ENCODE data around the gene PTOV1.

PTOV1 gene

GRCh38 chr19:49838885-49839588 lies 11.9 kb upstream of the PTOV1 start:
- H3K27ac ChIP-seq (ENCODE audit: low read length, poor library complexity, severe bottlenecking) = no peak overlapping the region
- H2AK5ac ChIP-seq (ENCODE audit: low read length, severe bottlenecking) = no peak overlapping the region
- no peak overlapping the region for H3K23ac ChIP-seq (ENCODE audit: low read length in 2 of 2)
- no peak overlapping the region for H3K14ac ChIP-seq (ENCODE audit: low read length in 2 of 2)
- H2BK5ac ChIP-seq (ENCODE audit: low read depth, low read length, poor library complexity, severe bottlenecking) = no peak overlapping the region
- no peak overlapping the region for H2BK120ac ChIP-seq (ENCODE audit: low read depth, low read length)
- H3K79me1 ChIP-seq (replicated peaks; ENCODE audit: low read length, poor library complexity, severe bottlenecking) = peaks cover 29% of the 10 kb centered on the region
- no peak overlapping the region for H3K18ac ChIP-seq (ENCODE audit: low read depth in 1 of 2, low read length in 2 of 2)
- WGBS = 97% methylated on average over 16 of the region's 18 CpGs
- H4K8ac ChIP-seq (ENCODE audit: low read length) = no peak overlapping the region
- H2BK15ac ChIP-seq (ENCODE audit: low read depth, poor library complexity, severe bottlenecking) = no peak overlapping the region
- peaks cover 16% of the 10 kb centered on the region for H3K4me1 ChIP-seq (ENCODE audit: control insufficient read depth, insufficient read depth, low read depth, low read length)
- no peak for DNase-seq
- H3K4me2 ChIP-seq (ENCODE audit: low read length, poor library complexity, severe bottlenecking) = no peak overlapping the region
- H2AFZ ChIP-seq (ENCODE audit: low read depth, low read length) = no peak overlapping the region
- no peak overlapping the region for H3K4me3 ChIP-seq (ENCODE audit: insufficient read depth in 1 of 2, low read depth in 1 of 2, low read length in 2 of 2)
- H3K4ac ChIP-seq (ENCODE audit: low read depth in 1 of 2, low read length in 2 of 2) = no peak overlapping the region
- H3K9me3 ChIP-seq (ENCODE audit: control insufficient read depth, low read length) = no peaks in the 10 kb centered on the region
- no peaks in the 10 kb centered on the region for H3K27me3 ChIP-seq (ENCODE audit: control insufficient read depth in 1 of 2, insufficient read depth in 1 of 2, low read length in 2 of 2)
- no peak overlapping the region for H2BK12ac ChIP-seq (ENCODE audit: low read length in 2 of 2)
- no peak overlapping the region for H4K91ac ChIP-seq (ENCODE audit: low read length)
- H3K36me3 ChIP-seq (ENCODE audit: control insufficient read depth in 1 of 2, insufficient read depth in 2 of 2, low read depth in 1 of 2, low read length in 2 of 2) = peaks cover 68 to 71% of the 10 kb centered on the region in 2 experiments
- H3K9ac ChIP-seq (ENCODE audit: low read length) = no peak overlapping the region

GRCh38 chr19:49839713-49840112 lies 11.2 kb upstream of the PTOV1 start:
- H3K23ac ChIP-seq (ENCODE audit: low read length in 2 of 2) = no peak overlapping the region
- H3K14ac ChIP-seq (ENCODE audit: low read length in 2 of 2) = no peak overlapping the region
- no peak for DNase-seq
- no peak overlapping the region for H2BK120ac ChIP-seq (ENCODE audit: low read depth, low read length)
- 97% methylated on average over 11 of the region's 11 CpGs for WGBS
- peaks cover 61 to 64% of the 10 kb centered on the region in 2 experiments for H3K36me3 ChIP-seq (ENCODE audit: control insufficient read depth in 1 of 2, insufficient read depth in 2 of 2, low read depth in 1 of 2, low read length in 2 of 2)
- H3K4me2 ChIP-seq (ENCODE audit: low read length, poor library complexity, severe bottlenecking) = no peak overlapping the region
- no peak overlapping the region for H3K27ac ChIP-seq (ENCODE audit: low read length, poor library complexity, severe bottlenecking)
- no peak overlapping the region for H3K18ac ChIP-seq (ENCODE audit: low read depth in 1 of 2, low read length in 2 of 2)
- no peak overlapping the region for H4K91ac ChIP-seq (ENCODE audit: low read length)
- no peak overlapping the region for H2AK5ac ChIP-seq (ENCODE audit: low read length, severe bottlenecking)
- no peaks in the 10 kb centered on the region for H3K27me3 ChIP-seq (ENCODE audit: control insufficient read depth in 1 of 2, insufficient read depth in 1 of 2, low read length in 2 of 2)
- H3K9ac ChIP-seq (ENCODE audit: low read length) = no peak overlapping the region
- H3K79me1 ChIP-seq (replicated peaks; ENCODE audit: low read length, poor library complexity, severe bottlenecking) = peaks cover 24% of the 10 kb centered on the region
- peaks cover 16% of the 10 kb centered on the region for H3K4me1 ChIP-seq (ENCODE audit: control insufficient read depth, insufficient read depth, low read depth, low read length)
- no peak overlapping the region for H2AFZ ChIP-seq (ENCODE audit: low read depth, low read length)
- H3K4me3 ChIP-seq (ENCODE audit: insufficient read depth in 1 of 2, low read depth in 1 of 2, low read length in 2 of 2) = no peak overlapping the region
- H3K4ac ChIP-seq (ENCODE audit: low read depth in 1 of 2, low read length in 2 of 2) = no peak overlapping the region
- H2BK15ac ChIP-seq (ENCODE audit: low read depth, poor library complexity, severe bottlenecking) = no peak overlapping the region
- no peak overlapping the region for H4K8ac ChIP-seq (ENCODE audit: low read length)
- H3K9me3 ChIP-seq (ENCODE audit: control insufficient read depth, low read length) = no peaks in the 10 kb centered on the region
- H2BK12ac ChIP-seq (ENCODE audit: low read length in 2 of 2) = no peak overlapping the region
- H2BK5ac ChIP-seq (ENCODE audit: low read depth, low read length, poor library complexity, severe bottlenecking) = no peak overlapping the region

DNA sequence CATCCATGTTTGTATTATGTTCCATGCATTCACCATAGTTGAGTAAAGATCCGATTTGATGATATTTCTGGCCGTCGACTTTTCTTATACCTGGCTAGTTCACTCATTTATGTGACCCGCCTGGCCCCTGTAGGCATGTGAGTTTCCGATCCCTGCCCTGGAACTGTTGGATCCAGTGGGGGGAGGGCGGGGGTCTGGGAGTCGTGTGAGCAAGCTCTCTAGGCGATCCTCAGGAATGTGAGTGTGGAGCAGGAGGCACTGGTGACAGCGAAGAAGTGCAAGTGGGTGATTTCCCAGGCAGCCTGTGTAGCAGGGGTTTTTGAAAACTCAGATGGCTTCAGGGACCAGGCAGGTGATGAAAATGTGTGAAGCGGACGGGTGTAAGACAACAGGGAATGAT lies 10.6 kb upstream of the PTOV1 start:
- H3K36me3 ChIP-seq (ENCODE audit: control insufficient read depth in 1 of 2, insufficient read depth in 2 of 2, low read depth in 1 of 2, low read length in 2 of 2) = peaks cover 55 to 58% of the 10 kb centered on the region in 2 experiments
- H3K23ac ChIP-seq (ENCODE audit: low read length in 2 of 2) = no peak overlapping the region
- H3K27me3 ChIP-seq (ENCODE audit: control insufficient read depth in 1 of 2, insufficient read depth in 1 of 2, low read length in 2 of 2) = no peaks in the 10 kb centered on the region
- no peak overlapping the region for H3K18ac ChIP-seq (ENCODE audit: low read depth in 1 of 2, low read length in 2 of 2)
- no peak overlapping the region for H4K8ac ChIP-seq (ENCODE audit: low read length)
- no peak overlapping the region for H3K4me2 ChIP-seq (ENCODE audit: low read length, poor library complexity, severe bottlenecking)
- H2BK5ac ChIP-seq (ENCODE audit: low read depth, low read length, poor library complexity, severe bottlenecking) = no peak overlapping the region
- no peak overlapping the region for H3K4ac ChIP-seq (ENCODE audit: low read depth in 1 of 2, low read length in 2 of 2)
- no peak overlapping the region for H4K91ac ChIP-seq (ENCODE audit: low read length)
- peaks cover 20% of the 10 kb centered on the region for H3K79me1 ChIP-seq (replicated peaks; ENCODE audit: low read length, poor library complexity, severe bottlenecking)
- DNase-seq = no peak
- H3K4me3 ChIP-seq (ENCODE audit: insufficient read depth in 1 of 2, low read depth in 1 of 2, low read length in 2 of 2) = no peak overlapping the region
- H3K14ac ChIP-seq (ENCODE audit: low read length in 2 of 2) = no peak overlapping the region
- 95% methylated on average over 11 of the region's 11 CpGs for WGBS
- H2AK5ac ChIP-seq (ENCODE audit: low read length, severe bottlenecking) = no peak overlapping the region
- no peak overlapping the region for H2BK120ac ChIP-seq (ENCODE audit: low read depth, low read length)
- H3K27ac ChIP-seq (ENCODE audit: low read length, poor library complexity, severe bottlenecking) = no peak overlapping the region
- peaks cover 16% of the 10 kb centered on the region for H3K4me1 ChIP-seq (ENCODE audit: control insufficient read depth, insufficient read depth, low read depth, low read length)
- H3K9ac ChIP-seq (ENCODE audit: low read length) = no peak overlapping the region
- H2BK12ac ChIP-seq (ENCODE audit: low read length in 2 of 2) = no peak overlapping the region
- H3K9me3 ChIP-seq (ENCODE audit: control insufficient read depth, low read length) = no peaks in the 10 kb centered on the region
- no peak overlapping the region for H2AFZ ChIP-seq (ENCODE audit: low read depth, low read length)
- H2BK15ac ChIP-seq (ENCODE audit: low read depth, poor library complexity, severe bottlenecking) = no peak overlapping the region

DNA sequence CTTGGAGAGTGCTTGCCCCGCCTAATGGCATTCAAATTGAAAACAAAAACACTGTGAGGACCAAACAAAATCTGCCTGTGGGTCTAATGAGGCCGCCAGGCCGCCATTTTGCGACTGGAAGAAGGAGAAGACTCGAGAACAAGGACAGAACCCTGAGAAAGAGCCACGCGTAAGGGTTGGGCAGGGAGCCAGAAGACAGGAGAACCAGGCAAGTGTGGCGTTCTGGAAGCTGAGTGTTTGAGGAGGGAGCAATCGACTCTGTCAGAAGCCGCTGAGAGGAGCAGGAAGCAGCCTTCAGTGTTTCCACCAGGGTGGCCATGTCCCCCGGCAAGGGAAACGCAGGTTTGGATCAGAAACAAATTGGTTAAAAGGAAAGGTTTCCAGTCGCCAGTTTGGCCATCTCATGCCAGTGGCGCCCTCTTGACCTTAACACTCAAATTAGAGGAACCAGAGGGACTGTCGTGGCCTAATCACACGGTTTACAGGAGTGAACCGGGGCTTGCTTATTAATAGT lies 10.2 kb upstream of the PTOV1 start:
- Histone ChIP-seq H3K36me3 (ENCODE audit: control insufficient read depth in 1 of 2, insufficient read depth in 2 of 2, low read depth in 1 of 2, low read length in 2 of 2) (peaks cover 50 to 55% of the 10 kb centered on the region in 2 experiments), H3K14ac (ENCODE audit: low read length in 2 of 2) (no peak overlapping the region), H2AK5ac (ENCODE audit: low read length, severe bottlenecking) (no peak overlapping the region), H2BK120ac (ENCODE audit: low read depth, low read length) (no peak overlapping the region), H2BK12ac (ENCODE audit: low read length in 2 of 2) (no peak overlapping the region), H3K4ac (ENCODE audit: low read depth in 1 of 2, low read length in 2 of 2) (no peak overlapping the region), H3K23ac (ENCODE audit: low read length in 2 of 2) (no peak overlapping the region), H4K91ac (ENCODE audit: low read length) (no peak overlapping the region), H3K4me1 (ENCODE audit: control insufficient read depth, insufficient read depth, low read depth, low read length) (peaks cover 16% of the 10 kb centered on the region), H2BK5ac (ENCODE audit: low read depth, low read length, poor library complexity, severe bottlenecking) (no peak overlapping the region), H4K8ac (ENCODE audit: low read length) (no peak overlapping the region), H3K4me3 (ENCODE audit: insufficient read depth in 1 of 2, low read depth in 1 of 2, low read length in 2 of 2) (no peak overlapping the region), H3K27ac (ENCODE audit: low read length, poor library complexity, severe bottlenecking) (no peak overlapping the region), H3K27me3 (ENCODE audit: control insufficient read depth in 1 of 2, insufficient read depth in 1 of 2, low read length in 2 of 2) (no peaks in the 10 kb centered on the region), H2BK15ac (ENCODE audit: low read depth, poor library complexity, severe bottlenecking) (no peak overlapping the region), H3K4me2 (ENCODE audit: low read length, poor library complexity, severe bottlenecking) (no peak overlapping the region), H3K79me1 (replicated peaks; ENCODE audit: low read length, poor library complexity, severe bottlenecking) (peaks cover 15% of the 10 kb centered on the region), H3K9me3 (ENCODE audit: control insufficient read depth, low read length) (no peaks in the 10 kb centered on the region), H3K18ac (ENCODE audit: low read depth in 1 of 2, low read length in 2 of 2) (no peak overlapping the region), H2AFZ (ENCODE audit: low read depth, low read length) (no peak overlapping the region), H3K9ac (ENCODE audit: low read length) (no peak overlapping the region)
- 94% methylated on average over 16 of the region's 17 CpGs for WGBS
- no peak for DNase-seq
